Right ventricle myocardium inferior (tissue), 1 donor: ENCODE measurements around the gene SAP30BP. TPM values are rescaled to one million over a fixed set of nuclear protein-coding genes. Genes with fewer than 3 reads are reported as not detected.

ENCODE experiments used
- ATAC-seq: fragments of 200-7000 bp; cut with Tn5 transposase; one replicate; pipeline ENCODE4 v1.9.1; 2020; ENCODE audit warnings: mild to moderate bottlenecking, moderate library complexity
- DNase-seq: peaks from one replicate; pipeline ENCODE4 v3.0.0; 2021; ENCODE audit errors: missing footprints
- intact Hi-C: fragments of 100-400 bp; cut with DNase I; formaldehyde crosslinking; loops from one replicate; pipeline ENCODE4 v1.11.0; 2022
- total RNA-seq: library from RNA; stranded (reverse); fragmentation: NEBNext Ultra II Directional; extraction: Animal tissue kit (Norgen Biotek cat#: 25700); gene quantifications from one replicate; pipeline ENCODE4 v1.2.1, GENCODE V29; 2021
- donor health status: DM: no; HTN: yes; CAD: no; lungs with severe emphysema.

The SAP30BP gene
- total RNA-seq, 1 donor from 2014 or later, result 47.4 TPM

DNA sequence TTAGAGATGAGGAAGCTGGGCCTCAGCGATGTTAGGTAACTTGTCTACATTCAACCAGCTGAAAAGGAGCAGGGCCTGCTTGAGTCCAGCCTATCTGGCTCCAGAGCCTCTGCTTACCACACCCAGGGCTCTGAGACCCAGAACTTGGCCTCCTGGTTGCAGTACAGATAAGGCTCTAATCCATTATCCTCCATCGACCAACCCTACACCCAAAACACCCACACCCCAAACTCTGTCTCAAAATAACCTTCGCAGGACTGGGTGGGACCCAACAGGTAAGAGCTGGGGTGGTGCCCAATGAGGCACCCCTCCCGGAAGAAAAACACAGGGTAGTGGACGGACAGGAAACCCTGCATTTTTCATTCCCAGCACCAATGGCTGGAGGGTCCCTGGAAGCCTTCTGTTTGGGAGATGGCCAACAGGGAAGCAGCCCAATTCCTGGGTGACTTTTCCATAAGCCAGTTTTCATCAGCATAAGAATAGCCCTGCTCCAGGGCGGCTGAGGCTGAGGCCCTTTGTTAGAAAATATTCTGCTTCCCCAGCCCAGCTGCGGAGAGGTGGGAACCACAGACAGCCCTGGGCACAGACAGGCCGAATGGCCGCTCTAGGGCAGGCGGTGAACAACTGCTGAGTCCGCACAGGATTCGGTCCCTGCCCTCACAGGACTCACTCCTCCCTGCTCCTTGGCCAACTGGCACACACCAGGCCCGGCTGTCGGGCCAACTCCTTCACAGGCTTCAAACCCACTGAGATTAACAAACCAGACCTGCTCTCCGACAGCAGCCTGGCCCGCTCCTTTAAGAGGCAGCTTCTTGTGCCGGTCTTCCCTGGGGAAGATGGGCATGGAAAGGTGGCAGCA is 24.1 kb upstream of the SAP30BP start:
- DNase-seq, result no peak
- intact Hi-C loops, result no loop called here
- ATAC-seq, result peak; percentile 14

DNA sequence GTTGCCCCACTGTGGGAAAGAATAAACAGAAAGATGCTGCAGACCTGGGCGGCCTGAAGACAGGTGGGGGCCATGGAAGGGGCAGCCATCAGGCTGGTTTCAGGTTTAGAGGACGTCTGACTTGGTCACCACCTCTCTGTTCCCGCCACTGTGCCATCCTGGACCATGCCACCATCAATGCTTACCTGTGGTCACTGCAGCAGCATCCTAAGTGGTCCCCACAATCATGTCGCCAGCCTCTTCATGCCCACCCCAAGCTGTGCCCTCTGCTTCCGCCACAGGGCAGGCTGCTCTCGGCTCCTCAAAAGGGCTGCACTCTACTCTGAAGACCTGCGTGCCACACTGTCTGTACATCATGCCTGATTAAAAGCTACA is 23.5 kb upstream of the SAP30BP start:
- no peak for DNase-seq
- no peak for ATAC-seq
- intact Hi-C loops, result no loop called here

DNA sequence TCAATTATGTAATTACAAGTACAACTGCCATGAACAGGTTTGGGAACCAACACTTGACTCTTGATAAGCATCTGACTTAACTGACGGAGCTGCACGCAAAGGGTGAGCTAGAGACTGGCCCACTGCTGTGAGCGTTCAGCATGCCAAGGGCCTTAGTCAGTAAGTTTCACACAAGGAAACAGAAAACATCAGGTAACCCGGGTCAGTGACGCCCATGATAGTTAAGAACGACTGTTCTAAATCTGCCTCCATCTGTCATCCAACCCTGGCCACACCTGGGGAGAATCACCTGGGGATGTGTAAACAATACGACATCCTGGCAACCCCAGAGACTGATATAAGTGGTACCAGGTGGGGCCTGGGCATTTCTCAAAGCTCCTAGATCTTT is 21.6 kb upstream of the SAP30BP start:
- intact Hi-C loops, result no loop called here
- no peak for ATAC-seq
- DNase-seq, result no peak

DNA sequence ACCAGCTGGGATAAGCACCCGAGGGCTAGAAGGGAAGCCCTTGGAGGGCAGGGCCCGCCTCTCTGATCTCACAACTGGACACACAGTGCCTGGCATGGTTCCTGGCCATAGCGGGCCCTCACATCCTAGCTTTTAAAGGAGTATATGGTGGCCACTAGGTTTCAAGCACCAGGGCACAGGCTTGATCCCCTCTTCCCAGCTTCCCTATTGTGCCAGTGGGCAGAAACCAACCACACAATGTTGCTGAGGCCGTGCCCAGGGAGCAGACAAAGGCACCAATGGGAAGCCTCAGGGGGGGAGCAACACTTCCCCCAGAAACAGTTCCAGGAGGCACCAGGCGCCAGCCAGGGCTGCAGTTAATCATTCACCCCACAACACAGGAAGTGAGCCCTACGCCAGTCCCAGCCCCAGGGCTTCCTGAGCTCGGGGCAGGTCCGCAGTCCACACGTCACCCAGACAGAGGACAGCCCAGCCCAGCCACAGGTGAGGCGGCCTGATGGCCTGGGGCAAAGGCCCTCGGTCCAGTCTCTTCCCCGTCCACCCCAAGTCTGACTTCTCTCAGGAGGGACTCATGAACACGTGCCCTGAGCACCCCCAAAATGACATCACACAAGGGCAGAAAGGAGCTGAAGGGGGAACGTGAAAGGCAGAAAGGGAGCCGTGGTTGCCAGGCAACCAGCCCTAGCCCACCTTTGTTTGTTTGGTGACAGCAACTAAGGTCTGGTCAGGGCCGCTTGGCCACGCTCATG is 21.1 kb upstream of the SAP30BP start:
- intact Hi-C loops, result no loop called here
- DNase-seq (no peak), ATAC-seq (no peak)

DNA sequence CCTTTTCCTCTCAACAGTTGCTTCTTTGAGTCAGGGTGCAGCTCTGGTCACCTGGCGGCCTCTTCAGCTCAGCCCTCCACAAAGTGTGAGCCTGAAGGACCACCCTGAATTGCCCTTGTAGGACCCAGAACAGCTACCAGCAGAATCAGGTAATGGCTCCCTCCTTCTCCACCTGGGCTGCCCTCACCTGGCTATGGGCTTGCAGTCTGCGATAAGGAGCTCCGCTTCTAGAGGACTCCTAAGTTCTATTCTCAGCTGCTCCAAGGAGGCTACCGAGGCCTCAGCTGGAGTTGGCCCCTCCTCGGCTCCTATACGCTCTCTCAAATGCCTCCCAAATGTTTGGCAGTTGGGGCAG is 20.5 kb upstream of the SAP30BP start:
- ATAC-seq (no peak), DNase-seq (no peak)
- intact Hi-C loops, result no loop called here

DNA sequence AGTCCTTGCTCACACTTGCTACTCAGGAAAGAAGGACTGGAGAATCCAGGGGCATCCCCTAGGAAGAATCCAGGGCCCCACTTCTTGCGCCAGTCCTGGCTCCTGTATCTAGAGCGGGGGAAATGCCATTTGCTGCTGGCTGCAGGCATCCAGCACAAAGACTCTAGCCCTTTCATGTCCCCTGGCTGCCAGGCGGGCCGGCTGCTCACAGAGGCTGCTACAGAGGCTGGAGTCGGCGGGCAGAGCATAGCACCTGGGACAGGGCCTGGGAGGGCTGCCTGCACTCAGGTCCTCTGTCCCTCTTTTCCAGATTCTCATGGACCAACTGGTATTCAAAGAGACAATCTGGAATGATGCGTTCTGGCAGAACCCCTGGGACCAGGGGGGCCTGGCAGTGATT is 20.1 kb upstream of the SAP30BP start:
- ATAC-seq (no peak), DNase-seq (peak; percentile 33)
- intact Hi-C loops, result no loop called here

DNA sequence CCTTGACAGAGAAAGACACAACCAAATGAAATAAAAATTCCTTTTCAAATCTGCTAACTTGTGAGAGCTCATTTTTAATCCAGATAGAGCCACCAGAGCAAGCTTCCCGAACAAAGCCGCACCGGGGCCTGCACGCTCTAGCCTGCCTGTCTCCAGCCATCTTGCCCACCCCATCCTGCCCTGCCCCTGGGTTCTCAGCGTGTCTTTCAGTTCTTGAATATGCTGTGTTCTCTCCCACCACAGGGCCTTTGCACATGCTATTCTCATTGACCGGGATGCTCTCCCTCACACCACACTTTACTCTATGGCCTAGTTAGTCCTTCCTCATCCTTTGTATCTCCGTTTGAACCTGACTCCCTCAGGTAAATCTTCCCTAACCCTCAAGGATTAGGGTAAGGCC is 19.2 kb upstream of the SAP30BP start:
- intact Hi-C loops, result no loop called here
- no peak for DNase-seq
- ATAC-seq, result no peak

DNA sequence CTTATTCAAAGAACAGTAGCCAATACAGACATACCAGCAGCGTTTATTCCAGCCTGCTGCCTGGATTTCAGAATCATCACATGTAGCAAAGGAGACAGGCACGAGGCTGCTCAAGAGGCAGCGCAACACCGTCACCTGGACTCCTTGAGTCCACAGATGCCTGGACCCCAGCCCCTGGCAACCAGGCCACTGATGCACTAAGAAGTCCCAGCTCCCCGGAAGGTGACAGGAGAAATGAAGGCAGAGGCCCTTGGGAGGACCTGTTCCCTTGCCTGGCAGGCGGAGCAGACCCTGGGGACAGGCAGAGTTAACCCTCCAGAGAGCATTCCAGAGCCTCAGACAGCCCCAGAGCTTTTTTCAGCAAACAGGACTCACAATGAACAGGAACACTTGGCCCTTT is 17.5 kb upstream of the SAP30BP start:
- intact Hi-C loops, result no loop called here
- no peak for DNase-seq
- ATAC-seq, result no peak

DNA sequence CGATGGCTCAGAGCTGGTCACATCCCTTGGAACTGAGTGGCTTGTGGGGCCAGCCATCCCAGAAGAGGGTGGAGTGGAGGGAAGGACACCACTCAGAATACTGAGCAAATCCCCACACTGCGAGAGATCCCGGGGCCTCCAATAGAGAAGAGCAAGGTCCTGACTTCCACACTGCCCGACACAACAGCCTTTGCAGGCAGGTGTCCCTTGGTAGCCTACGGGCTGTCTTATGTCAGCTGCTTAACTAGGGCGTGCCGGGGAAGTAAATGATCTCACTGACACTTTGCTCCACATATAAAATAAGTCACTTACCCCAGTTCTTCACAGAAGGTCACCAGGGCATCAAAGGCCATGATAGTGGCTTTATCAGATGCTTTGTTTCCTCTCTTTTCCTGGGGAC is 16.3 kb upstream of the SAP30BP start:
- ATAC-seq (no peak), DNase-seq (no peak)
- intact Hi-C loops, result no loop called here

DNA sequence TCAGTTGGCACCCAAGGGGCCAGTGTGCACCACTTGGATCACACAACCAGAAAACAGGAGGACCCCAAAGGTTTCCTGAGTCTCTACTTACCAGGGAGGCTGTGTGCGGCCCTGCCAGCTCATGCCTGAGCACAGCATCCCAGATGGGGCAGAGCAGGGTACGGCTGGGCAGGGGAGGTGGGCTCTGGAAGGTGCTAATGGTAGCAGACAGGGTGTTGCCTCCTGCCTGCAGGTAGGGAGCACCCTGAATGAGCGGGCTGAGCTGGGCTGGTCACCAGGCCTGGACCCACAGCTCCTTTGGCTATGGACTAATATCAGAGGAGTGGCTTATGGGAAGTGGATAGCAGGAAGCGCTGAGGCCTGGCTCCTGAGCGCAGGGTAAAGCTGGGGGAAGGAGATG is 14.8 kb upstream of the SAP30BP start:
- DNase-seq, result no peak
- intact Hi-C loops, result no loop called here
- no peak for ATAC-seq

DNA sequence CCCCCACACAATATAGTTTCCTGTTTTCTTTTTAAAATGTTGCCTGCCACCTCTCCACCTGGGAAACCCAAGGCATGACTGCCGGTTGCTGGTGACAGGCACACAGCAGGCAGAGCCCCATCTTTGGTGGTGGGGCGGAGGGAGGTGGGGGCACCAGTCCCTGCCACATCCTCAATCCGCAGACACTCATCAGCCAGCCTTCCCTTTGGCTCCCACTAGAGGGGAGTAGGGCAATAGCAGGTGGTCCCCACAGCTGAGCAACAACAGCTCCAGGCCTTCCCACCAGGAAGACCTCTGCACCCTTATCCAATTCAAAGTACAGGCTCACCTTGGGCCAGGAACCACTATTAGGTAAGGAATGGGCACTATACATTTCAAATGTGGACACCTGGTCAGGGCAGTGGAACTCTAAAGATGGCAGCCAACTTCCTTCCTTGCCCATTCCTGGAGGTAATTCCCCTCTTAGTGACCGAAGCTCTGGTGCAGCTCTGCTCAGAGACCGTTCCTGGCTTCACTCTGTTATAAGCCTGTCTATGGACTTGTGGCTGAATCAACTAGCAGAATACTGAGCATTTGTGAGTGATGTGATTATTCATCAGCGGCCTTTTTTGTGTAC is 14.1 kb upstream of the SAP30BP start:
- DNase-seq, result no peak
- ATAC-seq, result peak; percentile 39
- intact Hi-C loops, result no loop called here

DNA sequence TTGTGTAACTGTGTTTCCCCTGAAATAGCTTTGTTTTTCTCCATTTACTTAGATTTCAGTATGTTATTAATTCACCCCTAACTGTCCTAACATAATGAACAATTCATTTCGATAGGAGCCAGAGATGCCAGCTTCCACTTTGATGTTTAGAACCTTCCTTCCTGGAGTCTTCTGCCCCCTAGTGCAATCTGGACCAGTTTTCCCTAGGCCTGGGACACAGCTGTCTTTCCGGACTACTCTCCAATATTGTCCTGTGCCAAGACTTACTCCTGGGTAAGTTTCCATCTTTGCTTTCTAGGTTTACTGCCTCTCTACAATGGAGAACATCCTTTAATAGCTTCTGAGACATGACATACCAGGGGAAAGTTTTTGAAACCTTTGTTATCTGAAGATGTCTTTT is 13.0 kb upstream of the SAP30BP start:
- DNase-seq (no peak), ATAC-seq (no peak)
- intact Hi-C loops, result no loop called here

DNA sequence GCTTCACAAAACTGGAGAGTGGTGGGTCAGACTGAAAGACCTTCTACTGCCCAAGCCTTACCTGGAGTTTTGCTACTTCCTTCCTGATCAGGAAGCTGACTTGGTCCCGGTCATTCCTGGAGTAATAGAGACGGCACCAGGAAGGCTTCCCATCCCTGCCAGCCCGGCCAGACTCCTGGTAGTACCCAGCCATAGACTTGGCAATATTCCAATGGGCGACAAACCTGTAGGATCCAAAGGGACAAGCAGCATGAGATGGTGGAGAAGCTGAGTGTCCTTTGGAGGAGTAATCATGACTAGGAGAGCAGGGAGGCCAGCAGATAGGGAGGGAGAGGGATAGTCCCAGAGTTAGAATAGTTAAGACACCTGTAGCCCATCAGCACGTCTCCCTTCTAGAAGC is 8.9 kb upstream of the SAP30BP start:
- no peak for ATAC-seq
- intact Hi-C loops, result no loop called here
- peak; percentile 17 for DNase-seq

DNA sequence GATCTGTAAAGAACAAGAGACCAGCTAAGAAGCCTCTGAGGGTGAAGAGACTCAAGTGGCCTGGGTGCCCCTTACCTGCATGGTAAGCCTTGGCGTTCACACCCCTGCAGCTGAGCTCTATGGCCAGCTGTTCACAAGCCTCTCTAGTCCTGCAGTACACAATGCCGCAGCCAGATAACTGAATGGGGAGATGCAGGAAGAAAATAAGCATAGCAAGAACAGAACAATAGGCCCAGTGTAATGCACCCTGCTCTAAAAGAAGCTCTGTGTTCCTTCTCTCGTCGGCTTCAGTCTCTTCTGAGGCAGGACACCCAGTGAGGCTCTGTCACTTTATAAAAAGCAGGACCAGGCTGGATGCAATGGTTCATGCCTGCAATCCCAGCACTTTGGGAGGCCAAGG is 5.6 kb upstream of the SAP30BP start:
- no peak for ATAC-seq
- intact Hi-C loops, result no loop called here

DNA sequence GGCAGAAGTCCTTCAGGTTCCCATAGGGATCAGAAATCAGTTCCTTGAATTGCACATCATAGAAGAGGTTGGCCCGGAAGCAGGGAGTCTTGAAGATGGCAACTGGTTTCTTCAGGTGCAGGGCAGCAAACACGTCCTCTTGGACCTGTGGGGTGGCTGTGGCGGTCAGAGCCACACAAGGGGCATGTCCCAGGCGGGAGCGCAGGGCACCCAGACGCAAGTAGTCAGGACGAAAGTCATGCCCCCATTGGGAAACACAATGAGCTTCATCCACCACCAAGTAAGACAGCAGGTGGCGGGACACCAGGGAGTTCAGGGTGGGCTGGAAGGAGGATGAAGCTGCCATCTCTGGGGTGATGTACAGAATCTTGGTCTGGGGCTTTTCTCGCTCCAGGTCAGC is 4.6 kb upstream of the SAP30BP start:
- ATAC-seq, result no peak
- intact Hi-C loops, result no loop called here

More for the DNA sequence above, 5.6 kb upstream of the SAP30BP start:
- no peak for DNase-seq

DNA sequence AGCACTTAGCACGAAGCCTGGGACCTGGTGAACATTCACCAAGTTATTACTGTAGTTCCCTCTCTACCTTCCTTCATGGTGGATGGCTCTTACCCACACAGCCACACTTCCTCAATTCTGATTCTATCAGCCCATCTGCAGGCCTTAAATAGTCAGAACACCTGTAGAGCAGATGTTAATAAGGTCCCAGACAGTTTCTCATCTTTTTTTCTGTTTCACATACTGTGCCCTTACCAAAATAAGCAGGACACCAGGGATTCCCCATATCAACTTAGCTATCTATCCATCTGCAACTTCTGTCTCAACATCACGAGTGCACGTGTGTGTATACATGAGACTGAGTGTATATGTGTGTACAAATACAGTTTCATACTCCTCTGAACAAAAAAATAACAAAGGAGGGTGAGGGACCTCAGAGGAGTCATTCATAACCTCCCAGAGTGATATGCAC is 3.0 kb upstream of the SAP30BP start:
- DNase-seq (no peak), ATAC-seq (no peak)
- intact Hi-C loops, result no loop called here

More for the DNA sequence above, 4.6 kb upstream of the SAP30BP start:
- DNase-seq, result peak; percentile 54

DNA sequence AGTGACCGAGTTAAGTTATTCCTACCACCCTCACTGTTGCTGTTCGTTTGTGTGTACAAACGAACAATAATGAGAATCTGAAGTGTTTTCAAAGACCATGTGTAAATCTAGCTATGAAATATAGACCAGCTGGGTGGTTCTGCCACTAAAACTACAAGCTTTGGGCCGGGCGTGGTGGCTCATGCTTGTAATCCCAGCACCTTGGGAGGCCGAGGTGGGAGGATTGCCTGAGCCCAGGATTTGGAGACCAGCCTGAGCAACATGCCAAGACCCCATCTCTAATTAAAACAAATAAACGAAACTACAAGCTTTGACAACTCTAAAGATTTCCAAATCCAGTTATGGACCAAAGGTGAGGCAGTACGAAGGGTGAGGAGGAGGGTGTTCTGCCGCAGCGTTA is 1.2 kb upstream of the SAP30BP start:
- no peak for DNase-seq
- ATAC-seq, result no peak
- intact Hi-C loops, result no loop called here

DNA sequence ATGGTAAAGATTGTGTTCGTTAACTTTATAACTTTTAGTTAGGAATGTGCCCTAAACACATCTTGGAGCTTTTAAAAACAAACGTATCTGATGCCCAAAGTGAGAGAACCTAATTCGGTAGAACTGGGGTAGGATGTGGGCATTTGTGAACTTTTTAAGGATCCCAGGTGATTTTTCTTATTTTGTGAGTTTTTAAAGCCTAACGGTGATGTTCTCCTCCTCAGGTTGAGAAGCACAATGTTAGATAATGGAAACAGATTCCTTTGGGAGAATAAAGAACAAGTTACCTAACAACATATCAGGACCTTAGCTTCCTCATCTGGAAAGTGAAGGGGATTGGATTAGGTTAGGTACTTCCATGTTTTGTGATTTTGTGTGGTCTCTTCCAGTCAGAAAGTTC is 687 bp downstream of the SAP30BP start:
- intact Hi-C loops, result no loop called here
- no peak for DNase-seq
- ATAC-seq, result no peak

DNA sequence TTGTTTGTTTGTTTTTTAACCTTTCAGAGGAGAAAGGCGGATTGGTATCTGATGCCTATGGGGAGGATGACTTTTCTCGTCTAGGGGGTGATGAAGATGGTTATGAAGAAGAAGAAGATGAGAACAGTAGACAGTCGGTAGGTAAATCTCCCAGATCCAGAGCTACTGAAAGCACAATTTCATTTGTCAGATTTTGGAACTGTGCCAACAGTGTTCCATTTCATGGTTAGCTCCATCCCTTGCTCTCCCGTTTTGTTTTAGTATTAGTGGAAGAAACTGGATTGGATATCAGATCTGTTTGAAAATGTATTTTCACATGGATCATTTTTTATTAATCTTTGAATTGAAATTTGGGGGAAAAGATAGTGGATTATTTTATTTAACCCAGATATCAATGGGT is 1.4 kb downstream of the SAP30BP start:
- intact Hi-C loops, result no loop called here
- ATAC-seq, result no peak
- DNase-seq, result no peak

DNA sequence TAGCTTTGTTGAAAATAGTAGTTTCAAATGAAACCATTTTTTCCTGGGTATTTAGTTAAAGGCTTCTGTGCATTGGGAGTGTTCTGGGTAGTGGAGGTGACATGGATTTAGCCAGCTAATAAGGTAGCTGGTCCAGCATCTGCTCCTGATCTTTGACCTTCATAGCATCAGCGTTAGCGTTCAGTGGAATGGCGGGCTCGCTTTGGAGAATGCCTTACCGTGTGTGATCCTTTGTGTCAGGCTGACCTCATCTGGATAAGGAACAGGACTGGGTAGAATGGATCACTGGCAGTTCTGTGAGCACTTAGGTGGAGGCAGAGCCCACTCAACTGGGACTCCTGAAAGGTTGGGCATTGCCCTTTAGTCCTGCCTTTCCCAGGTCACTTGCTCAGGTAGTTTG is 3.7 kb downstream of the SAP30BP start:
- DNase-seq, result no peak
- intact Hi-C loops, result no loop called here
- no peak for ATAC-seq
